ENCODE measurements around the gene FAM78A.
"Not testable (repeated sequence)": the region's sequence is repeated elsewhere in the genome, so short reads cannot be mapped to it uniquely, and the experiment has no call there.

The FAM78A gene

GRCh38 chr9:131279863-131280570, 3.7 kb upstream of the FAM78A start:
- DNase-seq: no peak

GRCh38 chr9:131279196-131279862, 3.0 kb upstream of the FAM78A start:
- DNase-seq: no peak

GRCh38 chr9:131278702-131279111, 2.4 kb upstream of the FAM78A start:
- no peak for DNase-seq

GRCh38 chr9:131277910-131278701, 1.8 kb upstream of the FAM78A start:
- peak in 1 of 2 experiments; percentile 20 for DNase-seq

GRCh38 chr9:131277287-131277909, 1.1 kb upstream of the FAM78A start:
- DNase-seq: no peak

- no peak for DNase-seq
Measured at GRCh38 chr9:131276891-131277286, 579 bp upstream of the FAM78A start.

- DNase-seq: no peak
Measured at GRCh38 chr9:131275332-131276093, 797 bp downstream of the FAM78A start.

- DNase-seq: no peak
Measured at GRCh38 chr9:131274674-131275331, 1.5 kb downstream of the FAM78A start.

- DNase-seq: no peak
Measured at GRCh38 chr9:131273856-131274673, 2.2 kb downstream of the FAM78A start.

- DNase-seq: no peak
Measured at GRCh38 chr9:131273146-131273855, 3.0 kb downstream of the FAM78A start.

GRCh38 chr9:131272212-131272611, 4.1 kb downstream of the FAM78A start:
- DNase-seq: no peak

- no peak for DNase-seq
Measured at GRCh38 chr9:131271506-131271931, 4.8 kb downstream of the FAM78A start.

- not testable (repeated sequence) for DNase-seq
Measured at GRCh38 chr9:131271016-131271273, 5.4 kb downstream of the FAM78A start.

GRCh38 chr9:131270171-131271015, 5.9 kb downstream of the FAM78A start:
- DNase-seq: no peak

GRCh38 chr9:131266266-131267229, 9.8 kb downstream of the FAM78A start:
- DNase-seq: no peak

- DNase-seq: no peak
Measured at GRCh38 chr9:131264231-131264630, 12.1 kb downstream of the FAM78A start.

GRCh38 chr9:131263701-131264100, 12.6 kb downstream of the FAM78A start:
- DNase-seq: no peak

- DNase-seq: not testable (repeated sequence)
Measured at GRCh38 chr9:131263033-131263343, 13.3 kb downstream of the FAM78A start.
